Natural killer cell treated with Interleukin-12 subunit alpha and Interleukin-12 subunit beta and Interleukin-15 and Interleukin-18, amount 100 ng/mL, for 72 hours (primary cell): Measurements from ENCODE around the gene GEMIN7. TPM values are rescaled to one million over a fixed set of nuclear protein-coding genes. Genes with fewer than 3 reads are reported as not detected.
"Not testable (repeated sequence)": the region's sequence is repeated elsewhere in the genome, so short reads cannot be mapped to it uniquely, and the experiment has no call there.

Experiments
- ATAC-seq, 2 donors: fragments of 150-1000 bp; cut with Tn5 transposase in 1 of 2; sonication (Bioruptor Pico), chemical (Tn5 transposase) in 1 of 2; 2 replicates each; pipeline ENCODE4 v1.10.0; 2021
- DNase-seq: peaks from one replicate; pipeline ENCODE4 v3.0.0; 2022; ENCODE audit warnings: low spot score
- H3K27ac Mint-ChIP-seq, 2 donors: 1 replicate in 1 of 2; 2 replicates in 1 of 2; pipeline ENCODE4 v1.8.0; 2022; ENCODE audit warnings: mixed read lengths in 2 of 2, mild to moderate bottlenecking in 1 of 2, moderate library complexity in 1 of 2
- H3K27me3 Mint-ChIP-seq, 2 donors: 1 replicate in 1 of 2; 2 replicates in 1 of 2; pipeline ENCODE4 v1.8.0; 2022; ENCODE audit warnings: mixed read lengths in 2 of 2
- H3K36me3 Mint-ChIP-seq: one replicate; pipeline ENCODE4 v1.8.0; 2022; ENCODE audit warnings: mixed read lengths
- H3K4me1 Mint-ChIP-seq, 2 donors: 1 replicate in 1 of 2; 2 replicates in 1 of 2; pipeline ENCODE4 v1.8.0; 2022; ENCODE audit warnings: low read depth in 2 of 2, mixed read lengths in 2 of 2, mild to moderate bottlenecking in 1 of 2
- H3K4me3 Mint-ChIP-seq: one replicate; pipeline ENCODE4 v1.8.0; 2022; ENCODE audit warnings: mixed read lengths
- H3K9me3 Mint-ChIP-seq: 2 replicates; pipeline ENCODE4 v1.8.0; 2022; ENCODE audit warnings: mixed read lengths
- total RNA-seq, 2 donors: library from RNA; stranded (reverse); gene quantifications; one replicate each; pipeline ENCODE4 v1.2.3, GENCODE V29; 2022

GEMIN7 gene
- total RNA-seq, 2 donors from 2014 or later, result 59.0 TPM

DNA sequence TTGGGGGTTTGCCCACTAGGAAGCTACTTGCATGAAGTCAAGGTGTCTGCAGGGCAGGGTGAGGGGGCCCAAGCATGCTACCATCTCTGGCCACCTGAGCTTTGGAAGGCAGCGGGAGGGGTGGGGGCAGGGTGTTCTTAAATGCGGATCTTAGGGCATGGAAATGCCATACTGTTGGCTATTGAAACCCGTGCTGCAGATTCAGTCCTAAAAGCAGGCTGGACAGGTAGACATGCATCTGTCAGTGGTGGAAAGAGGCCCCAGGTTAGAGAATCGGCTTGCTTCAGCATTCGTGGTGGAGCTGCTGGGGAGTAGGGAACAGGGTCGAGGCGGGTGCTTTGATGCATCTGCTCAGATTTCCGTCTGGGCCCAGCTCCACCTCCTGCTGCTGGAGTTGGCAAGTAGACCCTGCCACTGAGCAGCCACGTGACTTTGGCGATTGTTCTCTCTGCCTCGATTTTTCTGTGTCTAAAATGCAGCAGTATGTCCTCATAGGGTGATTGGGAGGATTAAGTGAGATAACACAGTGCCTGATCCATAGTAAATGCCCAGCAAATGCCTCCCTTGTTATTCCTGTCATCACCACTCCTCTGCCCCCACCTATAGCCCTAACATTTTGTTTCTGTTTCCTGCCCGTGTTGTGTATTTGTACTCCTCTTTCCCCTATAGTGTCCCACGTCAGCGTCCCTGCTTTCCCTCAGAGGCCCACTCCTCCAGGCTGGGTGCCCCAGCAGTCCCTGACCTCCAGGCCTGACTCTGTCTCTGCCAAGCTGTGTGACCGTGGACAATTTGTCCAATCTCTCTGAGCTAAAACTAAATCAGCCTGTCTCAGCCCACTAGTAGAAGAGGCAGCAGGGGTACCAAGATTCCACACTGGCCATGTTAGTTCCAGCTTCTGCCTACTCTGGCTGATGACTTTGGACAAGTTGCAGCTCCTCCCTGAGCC is 19.7 kb downstream of the GEMIN7 start:
- no peak for ATAC-seq
- Mint-ChIP-seq H3K36me3 (no peaks in the 10 kb centered on the region), H3K9me3 (no peaks in the 10 kb centered on the region), H3K4me3 (no peak overlapping the region), H3K27me3 (no peaks in the 10 kb centered on the region), H3K27ac (no peak overlapping the region), H3K4me1 (peaks cover 50 to 55% of the 10 kb centered on the region in 2 donors)
- DNase-seq, result no peak

DNA sequence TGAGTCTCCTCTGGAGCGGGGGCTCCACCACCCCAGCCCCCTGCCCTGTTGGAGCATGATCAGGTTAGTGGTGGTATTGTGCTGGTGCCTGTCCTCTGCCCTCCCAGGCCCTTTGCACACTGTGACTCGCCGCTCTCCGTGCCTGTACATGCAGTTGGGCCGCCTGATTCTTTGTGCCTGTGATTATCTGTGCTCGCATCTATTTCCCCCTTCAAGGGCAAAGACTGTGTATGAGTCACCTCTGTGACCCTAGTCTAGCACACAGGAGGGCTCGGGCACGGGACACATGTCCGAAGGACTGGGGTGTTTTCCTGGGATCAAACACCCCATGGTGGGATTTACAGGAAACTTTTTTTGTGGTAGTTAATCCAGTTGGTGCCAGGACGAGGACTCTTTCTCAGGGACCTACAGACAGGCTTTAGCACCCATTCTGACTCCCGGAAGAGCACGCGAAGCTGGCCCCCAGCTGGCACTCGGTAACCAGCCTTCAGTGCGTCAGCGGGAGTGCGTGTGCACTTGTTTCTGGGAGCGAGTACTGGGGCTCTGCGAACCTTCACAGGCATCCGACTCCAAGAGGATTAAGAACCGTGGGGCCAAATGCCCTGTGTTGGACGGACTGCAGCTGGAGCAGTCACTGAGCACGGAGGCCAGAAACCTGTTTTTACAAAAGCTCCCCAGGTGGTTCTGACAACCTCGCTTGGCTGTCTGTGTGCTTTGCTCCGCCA is 20.6 kb downstream of the GEMIN7 start:
- Mint-ChIP-seq H3K27ac (no peak overlapping the region), H3K4me3 (no peak overlapping the region), H3K9me3 (no peaks in the 10 kb centered on the region), H3K36me3 (no peaks in the 10 kb centered on the region), H3K4me1 (peaks cover 50 to 55% of the 10 kb centered on the region in 2 donors), H3K27me3 (no peaks in the 10 kb centered on the region)
- no peak for DNase-seq
- no peak for ATAC-seq

DNA sequence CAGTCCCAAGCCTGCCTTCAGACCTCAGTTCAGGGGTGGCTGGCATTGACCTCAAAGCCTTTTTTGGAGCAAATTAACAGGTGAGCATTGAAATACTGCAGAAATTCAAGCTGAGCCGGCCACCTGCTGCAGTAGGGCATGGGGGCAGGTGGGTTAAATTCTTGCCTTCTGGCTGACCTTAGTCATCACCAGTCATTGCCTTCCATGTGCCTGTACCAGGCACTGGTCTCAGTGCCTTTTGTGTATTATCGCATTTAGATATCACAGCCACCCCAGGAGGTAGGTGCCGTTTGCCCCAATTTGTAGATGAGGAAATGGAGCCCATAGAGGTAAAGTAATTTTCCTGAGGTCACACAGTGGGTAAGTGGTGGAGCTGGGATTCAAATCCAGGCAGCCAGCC is 21.1 kb downstream of the GEMIN7 start:
- peaks cover 50 to 57% of the 10 kb centered on the region in 2 donors for H3K4me1 Mint-ChIP-seq
- H3K27me3 Mint-ChIP-seq, result no peaks in the 10 kb centered on the region
- H3K9me3 Mint-ChIP-seq, result no peaks in the 10 kb centered on the region
- no peaks in the 10 kb centered on the region for H3K36me3 Mint-ChIP-seq
- no peak for ATAC-seq
- no peak for DNase-seq
- no peak overlapping the region for H3K27ac Mint-ChIP-seq
- no peak overlapping the region for H3K4me3 Mint-ChIP-seq

DNA sequence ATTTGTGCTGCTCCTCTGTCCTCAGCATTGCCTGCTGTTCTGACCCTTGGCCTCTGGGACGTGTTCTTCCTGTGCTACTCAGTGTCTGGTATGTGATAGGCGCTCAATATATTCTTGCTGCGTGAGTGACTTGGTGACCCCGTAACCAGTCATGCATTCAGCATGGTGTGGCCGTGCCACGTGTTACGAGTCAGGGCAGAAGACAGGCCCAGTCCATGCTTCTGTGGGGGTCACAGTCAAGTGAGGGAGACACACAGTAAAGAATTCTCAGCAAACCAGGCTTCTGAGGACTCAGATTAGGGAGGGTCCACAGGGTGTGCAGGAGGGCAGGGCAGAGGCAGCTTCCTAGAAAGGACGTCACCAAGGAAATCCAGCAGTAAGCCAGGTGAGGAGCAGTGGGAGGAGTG is 21.8 kb downstream of the GEMIN7 start:
- no peaks in the 10 kb centered on the region for H3K27me3 Mint-ChIP-seq
- H3K4me1 Mint-ChIP-seq, result peaks cover 48 to 59% of the 10 kb centered on the region in 2 donors
- H3K4me3 Mint-ChIP-seq, result no peak overlapping the region
- ATAC-seq, result no peak
- H3K36me3 Mint-ChIP-seq, result no peaks in the 10 kb centered on the region
- H3K27ac Mint-ChIP-seq, result no peak overlapping the region
- H3K9me3 Mint-ChIP-seq, result no peaks in the 10 kb centered on the region
- no peak for DNase-seq

DNA sequence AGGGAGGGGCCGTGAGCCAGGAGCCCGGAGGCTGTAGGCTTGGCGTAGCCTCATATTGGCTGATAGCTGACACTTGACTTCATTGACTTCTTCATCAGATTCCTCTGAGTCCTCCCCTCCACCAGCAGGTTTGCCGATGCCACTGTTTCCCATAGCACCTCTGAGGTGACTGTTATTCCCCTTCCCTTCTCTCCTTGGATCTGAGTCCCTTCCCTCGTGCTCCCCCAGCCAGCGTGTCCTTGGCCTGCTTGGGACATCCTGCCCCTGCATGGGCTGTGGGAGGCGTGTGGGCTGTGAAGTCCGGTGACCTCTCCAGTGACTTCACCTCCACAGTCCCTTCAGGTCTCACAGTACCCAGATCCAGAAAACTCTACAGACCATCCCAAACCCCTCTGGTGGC is 22.7 kb downstream of the GEMIN7 start:
- no peaks in the 10 kb centered on the region for H3K27me3 Mint-ChIP-seq

DNA sequence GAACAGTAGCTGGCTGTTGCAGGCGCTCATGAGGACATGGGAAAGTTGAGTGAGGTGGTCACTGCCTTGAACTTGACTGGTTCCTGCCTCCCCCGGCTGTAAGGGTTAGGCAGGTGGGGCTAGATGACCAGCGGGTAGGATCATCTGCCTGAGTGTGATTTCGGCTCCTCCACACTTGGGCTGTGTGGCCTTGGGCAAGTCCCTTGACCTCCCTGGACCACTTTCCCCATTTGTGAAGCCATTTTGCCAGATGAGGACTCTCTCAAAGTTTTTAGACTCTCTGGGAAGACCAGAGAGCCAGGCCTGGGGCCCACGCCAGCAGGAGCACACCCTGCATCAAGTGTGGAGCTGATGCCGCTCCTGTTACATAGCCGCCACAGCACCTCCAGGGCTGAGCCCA is 23.4 kb downstream of the GEMIN7 start:
- DNase-seq, result no peak
- H3K27me3 Mint-ChIP-seq, result no peaks in the 10 kb centered on the region
- no peaks in the 10 kb centered on the region for H3K9me3 Mint-ChIP-seq
- H3K4me3 Mint-ChIP-seq, result no peak overlapping the region
- H3K4me1 Mint-ChIP-seq, result peaks cover 33 to 45% of the 10 kb centered on the region in 2 donors
- H3K36me3 Mint-ChIP-seq, result no peaks in the 10 kb centered on the region
- ATAC-seq, result no peak
- H3K27ac Mint-ChIP-seq, result no peak overlapping the region

More for the DNA sequence above, 22.7 kb downstream of the GEMIN7 start:
- Mint-ChIP-seq H3K27ac (no peak overlapping the region), H3K4me1 (peaks cover 38 to 49% of the 10 kb centered on the region in 2 donors), H3K36me3 (no peaks in the 10 kb centered on the region), H3K9me3 (no peaks in the 10 kb centered on the region), H3K4me3 (no peak overlapping the region)
- no peak for ATAC-seq
- DNase-seq, result no peak

DNA sequence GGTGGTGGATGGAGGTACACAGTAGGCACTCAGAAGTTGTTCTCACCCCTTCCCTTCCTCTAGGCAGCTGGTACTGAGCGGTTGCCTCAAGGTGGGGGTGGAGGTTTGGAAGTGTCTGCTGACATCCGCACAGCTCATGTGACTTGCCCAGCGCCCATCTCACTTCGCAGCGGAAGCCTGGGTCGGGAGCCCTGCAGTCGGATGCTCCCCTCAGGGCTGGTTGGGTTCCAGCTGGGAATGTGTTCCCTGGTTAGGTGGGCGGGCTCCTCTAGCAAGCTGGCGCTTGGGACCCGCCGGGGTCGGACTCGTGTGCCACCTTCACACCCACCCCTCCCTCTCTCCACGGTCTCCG is 24.1 kb downstream of the GEMIN7 start:
- H3K4me1 Mint-ChIP-seq, result peaks cover 29 to 41% of the 10 kb centered on the region in 2 donors
- no peak overlapping the region for H3K27ac Mint-ChIP-seq
- no peaks in the 10 kb centered on the region for H3K27me3 Mint-ChIP-seq

DNA sequence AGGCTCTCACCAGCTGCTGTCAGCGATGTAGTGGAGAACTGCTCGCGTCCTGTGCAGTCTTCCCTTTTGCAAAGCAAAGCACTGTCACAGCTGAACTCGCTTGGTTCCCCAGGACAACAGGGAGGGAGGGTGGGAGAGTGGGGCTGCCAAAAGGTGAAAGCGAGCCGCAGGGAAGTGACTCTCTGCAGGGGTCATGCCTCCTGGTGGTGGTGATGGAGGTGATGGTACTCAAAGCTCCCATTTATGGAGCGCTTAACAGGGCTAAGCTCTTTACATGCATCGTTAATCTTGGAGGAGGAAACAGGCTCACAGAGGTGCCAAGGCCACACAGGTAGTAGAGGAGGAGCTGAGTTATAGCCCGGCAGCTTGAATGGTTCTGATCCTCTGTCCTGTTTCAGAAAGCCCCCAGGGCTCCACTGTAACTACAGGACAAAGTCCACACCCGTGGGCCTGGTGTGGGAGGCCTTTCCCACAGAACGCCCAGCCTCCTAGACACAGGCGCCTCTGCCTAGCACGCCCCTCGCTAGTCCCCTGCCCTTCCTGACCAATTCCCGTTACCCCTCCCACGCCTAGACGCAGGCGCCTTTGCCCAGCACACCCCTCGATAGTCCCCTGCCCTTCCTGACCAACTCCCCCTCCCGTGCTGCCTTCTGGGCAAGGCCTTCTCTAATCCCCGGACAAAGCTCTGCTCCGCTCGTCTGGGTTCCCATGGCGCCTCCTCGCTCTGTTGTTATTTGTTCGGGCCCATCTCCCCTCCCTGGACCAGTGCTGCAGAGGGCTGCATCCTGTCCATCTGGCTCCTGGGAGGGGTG is 24.7 kb downstream of the GEMIN7 start:
- Mint-ChIP-seq H3K27me3 (no peaks in the 10 kb centered on the region), H3K4me1 (peaks cover 29 to 41% of the 10 kb centered on the region in 2 donors), H3K27ac (no peak overlapping the region), H3K36me3 (no peaks in the 10 kb centered on the region), H3K4me3 (no peak overlapping the region), H3K9me3 (no peaks in the 10 kb centered on the region)
- ATAC-seq, result peak in 1 of 2 donors; percentile 2
- no peak for DNase-seq

More for the DNA sequence above, 24.1 kb downstream of the GEMIN7 start:
- no peaks in the 10 kb centered on the region for H3K9me3 Mint-ChIP-seq
- H3K36me3 Mint-ChIP-seq, result no peaks in the 10 kb centered on the region
- peak; percentile 72 to 82 for ATAC-seq
- peak overlapping the region; percentile 41 for H3K4me3 Mint-ChIP-seq
- DNase-seq, result no peak

DNA sequence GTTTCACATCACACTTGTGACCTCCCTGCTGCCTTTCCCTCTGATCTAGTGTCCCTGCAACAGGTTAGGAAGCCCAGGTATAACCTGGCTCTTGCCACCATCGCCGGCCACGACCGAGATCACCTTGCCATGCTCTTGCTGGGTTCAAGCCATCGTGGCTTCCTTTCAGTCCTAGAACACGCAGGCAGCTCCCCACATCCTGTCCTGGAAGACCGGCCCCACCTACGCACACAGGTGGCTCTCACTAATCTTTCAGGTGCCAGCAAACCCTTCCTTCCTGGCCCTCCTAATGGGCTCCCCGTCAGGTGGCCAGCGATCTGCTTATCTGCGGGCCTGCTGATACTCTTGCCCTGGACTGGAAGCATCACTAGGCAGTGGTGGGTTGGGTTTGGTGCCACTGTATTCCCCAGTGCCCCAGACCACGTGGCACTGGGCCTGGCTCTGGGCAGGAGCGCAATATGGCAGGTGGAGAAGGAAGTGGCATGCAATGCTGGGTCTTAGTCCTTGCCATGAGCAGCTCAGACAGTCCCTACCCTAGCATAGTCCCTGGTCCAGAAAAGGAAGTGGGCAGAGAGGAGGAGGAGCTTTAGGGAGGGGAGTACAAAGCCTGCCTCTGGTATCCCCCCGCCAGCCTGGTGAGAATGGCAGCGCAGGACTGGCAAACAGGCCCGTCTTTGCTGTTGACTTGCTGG is 25.7 kb downstream of the GEMIN7 start:
- H3K4me1 Mint-ChIP-seq, result peaks cover 24 to 33% of the 10 kb centered on the region in 2 donors
- H3K4me3 Mint-ChIP-seq, result peak overlapping the region; percentile 38
- H3K27me3 Mint-ChIP-seq, result no peaks in the 10 kb centered on the region
- H3K36me3 Mint-ChIP-seq, result no peaks in the 10 kb centered on the region
- no peaks in the 10 kb centered on the region for H3K9me3 Mint-ChIP-seq
- ATAC-seq, result no peak
- DNase-seq, result no peak
- H3K27ac Mint-ChIP-seq, result no peak overlapping the region

DNA sequence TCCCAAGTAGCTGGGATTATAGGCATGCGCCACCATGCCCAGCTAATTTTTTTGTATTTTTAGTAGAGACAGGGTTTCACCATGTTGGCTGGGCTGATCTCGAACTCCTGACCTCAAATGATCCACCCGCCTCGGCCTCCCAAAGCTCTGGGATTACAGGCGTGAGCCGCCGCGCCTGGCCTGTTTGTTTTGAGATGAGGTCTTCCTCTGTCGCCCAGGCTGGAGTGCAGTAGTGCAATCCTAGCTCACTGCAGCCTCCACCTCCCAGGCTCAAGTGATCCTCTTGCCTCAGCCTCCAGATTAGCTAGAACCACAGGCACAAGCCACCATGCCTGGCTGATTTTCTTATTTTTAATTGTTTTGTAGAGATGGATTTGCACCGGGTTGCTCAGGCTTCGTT is 27.3 kb downstream of the GEMIN7 start:
- not testable (repeated sequence) for H3K9me3 Mint-ChIP-seq, ATAC-seq, H3K36me3 Mint-ChIP-seq, H3K27me3 Mint-ChIP-seq, H3K27ac Mint-ChIP-seq, DNase-seq, H3K4me3 Mint-ChIP-seq
- peaks cover 20 to 24% of the 10 kb centered on the region in 2 donors for H3K4me1 Mint-ChIP-seq

DNA sequence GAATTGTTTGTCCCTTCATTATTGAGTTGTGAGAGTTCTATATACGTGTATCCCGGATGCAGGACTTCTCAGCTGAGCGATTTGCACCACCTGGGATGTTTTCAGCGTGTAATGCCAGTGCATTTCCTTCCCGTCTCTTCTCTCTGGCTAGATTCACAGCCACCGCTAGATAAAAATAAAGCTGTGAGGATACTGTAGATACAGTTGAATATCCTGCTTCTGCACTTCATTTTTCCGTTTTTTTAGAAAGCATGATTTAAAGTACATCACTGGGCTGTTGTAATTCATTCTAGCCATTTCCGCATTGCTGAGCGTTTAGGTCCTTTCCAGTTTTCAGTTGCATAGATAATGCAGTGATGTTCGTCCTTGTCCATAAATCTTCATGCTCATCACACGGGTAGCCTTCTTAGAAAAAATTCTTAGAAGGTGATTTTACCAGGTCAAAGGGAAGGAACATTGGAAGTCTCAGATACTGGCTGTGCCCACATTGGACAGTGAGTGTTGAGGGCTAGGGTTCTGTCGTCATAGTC is 28.6 kb downstream of the GEMIN7 start:
- DNase-seq (no peak), ATAC-seq (no peak)
- Mint-ChIP-seq H3K27ac (no peak overlapping the region), H3K36me3 (no peaks in the 10 kb centered on the region), H3K4me3 (no peak overlapping the region), H3K9me3 (no peaks in the 10 kb centered on the region), H3K4me1 (peaks cover 20 to 22% of the 10 kb centered on the region in 2 donors), H3K27me3 (no peaks in the 10 kb centered on the region)

DNA sequence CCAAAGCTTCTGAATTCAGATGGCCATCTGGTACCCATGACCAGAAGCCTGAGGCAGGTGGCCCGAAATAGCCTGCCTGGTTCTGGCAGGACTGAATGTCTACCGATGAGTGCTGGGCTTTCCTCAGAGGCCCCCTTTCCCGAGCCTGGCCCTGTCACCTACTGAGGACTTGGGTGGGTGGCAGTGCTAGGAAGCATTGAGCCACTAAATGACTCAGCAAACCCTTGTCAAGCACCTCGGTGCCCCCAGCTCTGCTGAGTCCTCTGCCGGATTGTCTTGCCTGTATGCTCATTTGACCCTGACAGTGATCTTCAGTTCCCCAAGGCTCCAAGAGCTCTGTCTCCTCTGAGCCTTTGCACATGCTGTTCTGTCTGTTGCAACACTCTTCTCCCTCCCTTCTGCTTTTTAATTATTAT is 31.8 kb downstream of the GEMIN7 start:
- Mint-ChIP-seq H3K4me3 (no peak overlapping the region), H3K27ac (no peak overlapping the region)
- ATAC-seq, result no peak

More for the DNA sequence above, 31.8 kb downstream of the GEMIN7 start:
- Mint-ChIP-seq H3K4me1 (peaks cover 3 to 12% of the 10 kb centered on the region in 2 donors), H3K27me3 (no peaks in the 10 kb centered on the region), H3K9me3 (no peaks in the 10 kb centered on the region), H3K36me3 (no peaks in the 10 kb centered on the region)
- no peak for DNase-seq
